ENCODE data around the gene RNF38.

DNA sequence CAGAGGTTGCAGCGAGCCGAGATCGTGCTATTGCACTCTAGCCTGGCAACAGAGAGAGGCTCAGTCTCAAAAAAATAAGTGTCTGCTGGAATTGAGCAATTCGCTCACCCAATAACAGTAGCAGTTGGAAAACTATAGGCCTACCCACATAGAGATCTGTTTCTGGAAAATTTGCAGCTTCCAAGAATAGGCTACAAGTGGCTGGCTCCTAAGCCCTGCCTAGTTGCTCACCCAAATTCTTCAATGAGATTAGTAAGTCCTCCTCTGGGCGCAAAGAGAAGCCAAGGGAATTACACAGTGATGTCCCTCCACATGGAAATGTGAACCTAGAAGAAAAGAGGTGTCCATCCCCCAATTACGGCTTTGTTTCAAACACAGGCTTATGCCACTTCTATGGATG is 42.6 kb upstream of the RNF38 start:
- TF ChIP-seq POLR2A (IDR thresholded peaks at IDR 0.05): no peak
- TF ChIP-seq, protein P1, sequence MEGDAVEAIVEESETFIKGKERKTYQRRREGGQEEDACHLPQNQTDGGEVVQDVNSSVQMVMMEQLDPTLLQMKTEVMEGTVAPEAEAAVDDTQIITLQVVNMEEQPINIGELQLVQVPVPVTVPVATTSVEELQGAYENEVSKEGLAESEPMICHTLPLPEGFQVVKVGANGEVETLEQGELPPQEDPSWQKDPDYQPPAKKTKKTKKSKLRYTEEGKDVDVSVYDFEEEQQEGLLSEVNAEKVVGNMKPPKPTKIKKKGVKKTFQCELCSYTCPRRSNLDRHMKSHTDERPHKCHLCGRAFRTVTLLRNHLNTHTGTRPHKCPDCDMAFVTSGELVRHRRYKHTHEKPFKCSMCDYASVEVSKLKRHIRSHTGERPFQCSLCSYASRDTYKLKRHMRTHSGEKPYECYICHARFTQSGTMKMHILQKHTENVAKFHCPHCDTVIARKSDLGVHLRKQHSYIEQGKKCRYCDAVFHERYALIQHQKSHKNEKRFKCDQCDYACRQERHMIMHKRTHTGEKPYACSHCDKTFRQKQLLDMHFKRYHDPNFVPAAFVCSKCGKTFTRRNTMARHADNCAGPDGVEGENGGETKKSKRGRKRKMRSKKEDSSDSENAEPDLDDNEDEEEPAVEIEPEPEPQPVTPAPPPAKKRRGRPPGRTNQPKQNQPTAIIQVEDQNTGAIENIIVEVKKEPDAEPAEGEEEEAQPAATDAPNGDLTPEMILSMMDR (IDR thresholded peaks at IDR 0.05): no peak
